Measurements from ENCODE around the gene CTDSP2.
A peak's percentile ranks its signal among the peaks of the same experiment; 100 is the strongest.

Gene CTDSP2

GRCh38 chr12:57841445-57841844, 5.1 kb downstream of the CTDSP2 start:
- no peaks in the 10 kb centered on the region for H3K27me3 ChIP-seq (ENCODE audit: insufficient read depth, low read depth, severe bottlenecking)
- TF ChIP-seq CTCF (IDR thresholded peaks at IDR 0.05; ENCODE audit: low read depth, low read length): no peak
- peak overlapping the region; percentile 7; the same call in 1 of the 2 replicates for H3K27ac ChIP-seq
- no peaks in the 10 kb centered on the region for H3K9me3 ChIP-seq (ENCODE audit: severe bottlenecking)
- H3K36me3 ChIP-seq: peaks cover 13% of the 10 kb centered on the region
- DNase-seq: no peak
- H3K4me3 ChIP-seq (ENCODE audit: low read depth, low read length): no peak overlapping the region

- no peak for TF ChIP-seq CTCF (IDR thresholded peaks at IDR 0.05; ENCODE audit: low read depth, low read length)
- no peak for DNase-seq
- Histone ChIP-seq H3K27me3 (ENCODE audit: insufficient read depth, low read depth, severe bottlenecking) (no peaks in the 10 kb centered on the region), H3K27ac (no peak overlapping the region), H3K36me3 (peaks cover 7% of the 10 kb centered on the region), H3K9me3 (ENCODE audit: severe bottlenecking) (no peaks in the 10 kb centered on the region), H3K4me3 (ENCODE audit: low read depth, low read length) (no peak overlapping the region)
These were observed 5.8 kb downstream of the CTDSP2 start for GRCh38 chr12:57840726-57841125.

- Histone ChIP-seq H3K36me3 (peaks cover 4% of the 10 kb centered on the region), H3K27me3 (ENCODE audit: insufficient read depth, low read depth, severe bottlenecking) (no peaks in the 10 kb centered on the region), H3K9me3 (ENCODE audit: severe bottlenecking) (no peaks in the 10 kb centered on the region), H3K27ac (no peak overlapping the region), H3K4me3 (ENCODE audit: low read depth, low read length) (no peak overlapping the region)
- no peak for DNase-seq
- no peak for TF ChIP-seq CTCF (IDR thresholded peaks at IDR 0.05; ENCODE audit: low read depth, low read length)
These were observed 6.5 kb downstream of the CTDSP2 start for GRCh38 chr12:57839996-57840395.

- Histone ChIP-seq H3K27ac (no peak overlapping the region), H3K4me3 (ENCODE audit: low read depth, low read length) (no peak overlapping the region), H3K9me3 (ENCODE audit: severe bottlenecking) (no peaks in the 10 kb centered on the region), H3K27me3 (ENCODE audit: insufficient read depth, low read depth, severe bottlenecking) (no peaks in the 10 kb centered on the region), H3K36me3 (peaks cover 4% of the 10 kb centered on the region)
- no peak for TF ChIP-seq CTCF (IDR thresholded peaks at IDR 0.05; ENCODE audit: low read depth, low read length)
- no peak for DNase-seq
These were observed 7.8 kb downstream of the CTDSP2 start for GRCh38 chr12:57838594-57839302.

GRCh38 chr12:57837864-57838562, 8.5 kb downstream of the CTDSP2 start:
- no peaks in the 10 kb centered on the region for H3K27me3 ChIP-seq (ENCODE audit: insufficient read depth, low read depth, severe bottlenecking)
- peaks cover 4% of the 10 kb centered on the region for H3K36me3 ChIP-seq
- no peak for DNase-seq
- TF ChIP-seq CTCF (IDR thresholded peaks at IDR 0.05; ENCODE audit: low read depth, low read length): no peak
- H3K9me3 ChIP-seq (ENCODE audit: severe bottlenecking): no peaks in the 10 kb centered on the region
- no peak overlapping the region for H3K4me3 ChIP-seq (ENCODE audit: low read depth, low read length)
- no peak overlapping the region for H3K27ac ChIP-seq
